HG02840 (cell line): ENCODE data around the gene ACTR3.

Experiments used
- ATAC-seq: cut with Tn5 transposase; IDR thresholded peaks from one replicate; pipeline ENCODE4 v1.9.1; 2021; ENCODE audit warnings: mild to moderate bottlenecking, moderate library complexity, moderate number of reproducible peaks; ENCODE audit not compliant: unreplicated experiment, low FRiP score

Gene ACTR3

DNA sequence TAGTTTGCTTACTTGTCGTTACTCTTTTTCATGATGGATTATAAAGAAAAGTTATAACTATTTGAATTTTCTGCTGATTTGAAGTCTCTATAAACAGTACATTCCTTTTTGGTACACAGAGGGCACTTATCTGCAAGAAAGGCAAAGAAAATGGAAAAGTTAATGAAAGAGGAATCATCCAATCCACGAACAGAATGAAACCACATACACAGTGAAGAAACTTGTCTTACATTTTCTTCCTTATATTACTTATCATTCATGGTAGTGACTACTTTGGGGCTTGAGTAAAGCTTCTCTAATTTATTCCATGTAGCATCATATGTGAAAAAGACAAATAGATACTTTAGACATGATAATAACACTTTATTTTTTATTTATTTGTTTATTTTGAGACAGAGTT is 14.8 kb upstream of the ACTR3 start:
- ATAC-seq, result no peak

DNA sequence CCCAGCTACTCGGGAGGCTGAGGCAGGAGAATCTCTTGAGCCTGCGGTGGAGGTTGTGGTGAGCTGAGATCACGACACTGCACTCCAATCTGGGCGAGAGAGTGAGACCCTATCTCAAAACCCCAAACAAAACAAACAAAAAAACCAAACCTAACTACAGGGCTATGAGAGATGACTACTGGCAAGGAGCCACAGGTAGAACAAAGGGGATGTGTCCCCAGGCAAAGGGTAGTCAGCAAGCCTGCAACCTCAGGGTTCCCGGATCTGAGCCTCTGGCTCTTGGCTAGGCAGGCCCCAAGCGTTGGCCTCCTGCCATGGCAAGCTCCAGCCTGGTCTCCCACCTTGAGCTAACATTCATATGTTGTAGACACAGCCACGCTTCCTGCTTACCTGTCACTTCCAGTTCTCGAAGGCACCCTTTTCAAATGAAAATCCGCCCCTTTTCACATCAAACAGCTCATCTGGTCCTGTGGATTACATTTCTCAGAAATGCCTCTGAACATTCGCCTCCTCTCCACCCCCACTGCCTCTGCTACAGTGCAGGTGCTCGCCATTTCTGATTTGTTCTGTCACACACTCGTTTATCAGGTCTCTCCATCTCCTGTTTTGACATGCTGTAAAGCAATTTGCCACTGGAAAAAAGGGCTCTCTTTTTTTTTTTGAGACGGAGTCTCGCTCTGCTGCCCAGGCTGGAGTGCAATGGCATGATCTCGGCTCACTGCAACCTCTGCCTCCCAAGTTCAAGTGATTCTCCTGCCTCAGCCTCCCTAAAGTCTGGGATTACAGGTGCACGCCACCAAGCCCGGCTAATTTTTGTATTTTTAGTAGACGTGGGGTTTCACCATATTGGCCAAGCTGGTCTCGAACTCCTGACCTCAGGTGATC is 13.1 kb upstream of the ACTR3 start:
- no peak for ATAC-seq

DNA sequence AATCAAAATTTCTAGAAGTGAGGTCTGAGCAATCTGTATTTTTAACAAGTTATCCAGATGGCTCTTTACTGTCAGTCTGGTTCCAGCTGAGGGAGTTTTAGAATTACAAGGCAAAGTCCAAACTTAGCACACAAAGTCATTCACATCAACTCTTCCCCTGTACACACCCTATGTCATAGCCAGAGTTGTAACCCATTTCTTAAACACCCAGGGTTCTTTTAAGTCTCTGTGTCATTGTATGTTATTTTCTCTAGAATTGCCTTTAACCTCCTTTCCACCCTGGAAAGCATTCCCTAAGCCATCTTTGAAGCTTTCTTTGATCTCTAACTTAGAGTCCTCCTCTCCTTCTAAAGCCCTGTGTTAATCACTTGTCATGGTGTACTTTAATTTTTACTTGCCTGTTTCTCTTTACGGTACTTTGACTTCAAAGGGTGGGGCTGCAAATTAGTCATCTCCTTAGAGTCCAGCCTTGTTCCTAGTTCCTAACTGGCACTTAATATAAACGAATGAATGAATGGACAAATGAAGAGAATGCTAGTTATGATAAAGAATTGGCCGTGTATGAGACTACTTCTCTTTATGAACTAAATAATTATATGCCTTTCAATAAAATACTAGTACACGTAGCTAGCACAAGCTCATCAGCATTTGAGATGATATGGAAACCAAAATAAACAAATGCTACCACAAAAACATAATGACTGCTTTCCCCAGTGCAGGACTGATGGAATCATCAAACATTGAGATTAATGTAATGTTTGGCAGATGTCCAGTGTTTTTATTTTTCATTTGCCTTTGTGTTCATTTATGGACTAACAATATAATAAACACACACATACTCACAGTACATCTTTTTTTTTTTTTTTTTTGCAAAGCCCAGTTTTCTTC is 11.9 kb upstream of the ACTR3 start:
- no peak for ATAC-seq

DNA sequence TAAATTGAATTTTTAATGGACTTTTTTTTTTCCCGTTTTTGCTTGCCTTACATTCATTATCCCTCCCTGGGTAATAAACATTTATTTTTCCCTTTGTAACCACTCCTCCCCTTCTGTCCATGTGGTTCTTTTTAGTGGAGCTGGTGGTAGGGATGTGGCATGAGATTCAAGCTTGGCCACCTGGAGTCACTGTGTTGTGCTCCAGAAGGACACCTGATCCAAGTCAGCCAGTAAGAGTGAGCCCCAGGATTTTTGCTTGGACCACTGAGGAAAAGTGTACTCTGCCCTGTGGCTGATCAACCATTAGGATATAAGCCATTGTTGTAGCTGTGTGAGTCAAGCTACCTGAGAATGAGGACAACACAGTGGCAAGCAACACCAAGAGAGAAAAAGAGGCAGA is 11.1 kb upstream of the ACTR3 start:
- no peak for ATAC-seq

DNA sequence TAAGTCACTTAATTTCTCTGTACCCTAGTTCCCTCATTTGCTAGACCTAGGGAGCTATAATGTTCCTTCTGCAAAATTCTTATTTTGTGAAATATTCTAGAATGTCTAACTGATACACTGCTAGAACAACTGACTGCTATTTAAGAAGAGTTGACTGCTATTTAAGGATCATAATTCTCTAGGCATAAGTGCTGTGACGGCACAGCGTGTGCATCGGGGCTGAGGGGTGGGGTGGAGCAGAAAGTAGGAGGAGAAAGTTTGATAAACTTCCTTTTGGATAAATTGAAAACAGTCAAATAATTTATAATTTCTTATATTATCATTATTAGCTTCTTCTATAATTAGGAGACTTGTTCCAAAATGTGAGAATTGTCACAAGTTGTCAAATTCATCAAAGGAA is 10.4 kb upstream of the ACTR3 start:
- no peak for ATAC-seq

DNA sequence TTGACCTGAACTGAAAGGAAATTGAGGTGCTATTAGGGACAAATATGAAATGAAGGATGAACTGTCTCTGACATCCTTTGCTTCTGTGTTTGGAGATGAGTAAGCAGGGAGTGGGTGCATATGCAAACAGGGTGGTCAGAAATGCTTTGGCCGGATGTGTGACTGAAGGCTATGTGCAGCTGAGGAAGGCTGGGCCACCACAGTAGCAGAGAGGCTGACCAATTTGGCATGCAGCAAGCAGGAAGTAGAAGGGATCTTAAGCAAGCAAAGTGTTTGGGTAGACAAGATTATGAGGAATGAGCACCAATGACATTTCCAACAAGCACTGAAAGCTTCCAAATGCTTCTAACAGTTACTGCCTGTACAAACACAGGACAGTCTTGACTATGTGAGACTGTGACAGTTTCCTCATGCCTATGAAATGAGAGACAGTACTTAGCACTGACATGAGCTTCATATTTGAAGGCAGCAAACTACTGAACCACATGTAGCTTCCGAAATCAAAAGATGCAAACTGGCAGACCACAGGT is 3.3 kb upstream of the ACTR3 start:
- ATAC-seq, result peak; percentile 61

DNA sequence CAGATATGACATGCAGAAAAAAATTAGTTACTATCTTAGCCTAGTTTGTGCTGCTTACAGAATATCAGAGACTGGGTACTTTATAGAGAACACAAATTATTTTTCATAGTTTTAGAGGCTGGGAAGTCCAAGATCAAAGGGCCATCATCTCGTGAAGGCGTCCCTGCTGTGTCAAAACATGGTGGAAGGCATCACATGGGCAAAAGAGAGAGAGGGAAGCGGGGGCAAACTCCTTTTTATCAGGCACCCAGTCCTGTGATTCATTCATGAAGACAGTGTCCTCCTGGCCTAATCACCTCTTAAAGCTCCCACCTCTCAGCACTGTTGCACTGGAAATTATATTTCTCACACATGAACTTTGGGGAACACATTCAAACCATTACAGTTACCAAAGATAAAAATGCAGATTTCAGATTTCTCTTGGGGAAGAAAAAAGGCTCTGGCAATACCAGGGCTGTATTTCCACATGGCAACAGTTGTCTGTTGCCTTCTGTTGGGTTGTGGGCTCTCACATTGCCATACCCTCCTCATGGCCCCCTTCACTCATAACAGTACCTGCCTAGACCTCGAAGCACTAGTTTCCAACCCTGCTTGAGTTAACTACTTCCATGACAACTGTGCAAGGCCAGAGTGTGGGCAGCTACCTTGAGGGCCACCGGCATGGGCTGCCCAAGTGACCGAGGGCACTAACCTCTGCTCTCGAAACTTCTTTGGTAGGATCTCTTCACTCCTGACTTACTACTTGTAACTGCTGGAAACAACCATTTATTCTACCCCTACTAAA is 2.7 kb upstream of the ACTR3 start:
- no peak for ATAC-seq

DNA sequence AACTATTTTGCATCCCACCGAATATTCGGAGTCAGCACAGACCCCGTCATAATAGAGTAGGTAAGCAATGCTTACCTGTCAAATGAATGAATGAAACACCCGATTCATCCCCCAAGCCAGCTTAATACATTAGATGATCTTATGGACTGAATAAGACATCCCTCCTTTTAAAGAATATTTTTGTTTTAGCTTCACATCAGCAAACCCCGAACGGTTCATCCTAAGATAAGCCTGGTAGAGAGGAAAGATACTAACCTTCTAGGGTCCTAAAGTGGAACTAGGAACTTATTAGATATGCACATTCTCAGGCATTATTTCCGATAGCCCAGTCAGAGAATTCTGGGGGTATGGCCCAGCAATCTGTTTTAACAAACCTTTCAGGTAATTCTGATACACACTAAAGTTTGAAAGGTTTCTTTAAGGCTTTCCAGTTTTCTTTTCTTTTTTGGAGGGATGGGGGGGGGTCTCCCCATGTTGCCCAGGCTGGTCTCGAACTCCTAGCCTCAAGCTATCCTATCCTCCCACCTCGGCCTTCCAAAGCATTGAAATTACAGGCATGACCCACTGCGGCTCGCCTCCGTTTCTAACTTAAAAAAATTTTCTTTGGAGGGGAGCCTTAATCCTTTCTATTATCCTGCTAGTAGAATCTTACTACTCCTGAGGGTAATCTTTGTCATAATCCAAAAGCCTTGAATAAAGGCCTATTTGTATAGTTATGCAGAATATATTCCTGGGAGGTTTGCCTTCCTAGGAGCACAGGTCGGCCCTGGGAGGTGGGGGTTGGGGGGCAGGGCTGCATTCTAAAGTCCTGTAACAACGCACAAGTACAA is 1.0 kb upstream of the ACTR3 start:
- ATAC-seq, result no peak

DNA sequence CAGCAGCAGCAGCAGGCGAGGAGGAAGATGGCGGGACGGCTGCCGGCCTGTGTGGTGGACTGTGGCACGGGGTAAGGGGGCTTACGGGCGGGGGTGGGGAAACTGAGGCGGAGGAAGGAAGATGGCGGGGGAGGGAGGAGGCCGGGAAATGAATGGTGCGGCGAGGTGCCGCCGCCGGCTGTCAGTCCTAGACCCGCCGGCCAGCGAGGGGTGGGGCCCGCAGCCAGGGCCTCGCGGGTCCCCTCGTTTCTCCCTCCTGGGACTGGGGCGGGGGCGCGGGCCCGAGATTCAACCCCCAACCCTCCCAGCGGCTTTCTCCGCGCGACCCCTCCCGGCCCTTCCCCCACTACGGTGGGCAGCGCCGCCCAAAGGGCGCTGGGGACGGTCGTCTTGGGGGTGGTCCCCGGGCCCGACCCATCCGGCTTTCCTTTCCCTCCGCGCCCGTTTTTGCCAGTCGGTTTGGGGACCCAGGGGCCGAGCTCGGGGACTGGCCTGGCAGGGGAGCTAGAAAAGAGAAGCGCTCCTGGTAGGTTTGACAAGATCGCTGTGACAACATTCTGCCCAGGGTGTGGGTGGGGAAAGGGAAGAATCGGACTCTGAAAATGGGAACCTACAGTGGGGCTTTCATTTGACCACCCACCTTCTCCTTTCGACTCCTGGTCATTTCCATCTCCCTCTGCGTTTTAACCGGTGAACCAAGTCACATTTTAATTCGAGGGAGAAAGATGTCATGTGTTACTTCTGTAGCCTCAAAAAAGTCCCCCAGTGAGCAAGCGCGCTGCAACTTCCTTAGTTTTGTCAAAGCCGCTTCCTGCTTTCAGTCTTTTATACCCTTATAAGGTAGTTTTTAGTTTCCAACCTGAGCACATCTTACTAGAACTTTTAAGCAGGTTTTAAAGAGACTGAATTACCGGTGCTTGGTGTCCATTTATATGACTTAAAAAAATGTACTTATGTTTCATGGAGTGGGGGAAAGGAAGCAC is 655 bp downstream of the ACTR3 start:
- ATAC-seq, result no peak

DNA sequence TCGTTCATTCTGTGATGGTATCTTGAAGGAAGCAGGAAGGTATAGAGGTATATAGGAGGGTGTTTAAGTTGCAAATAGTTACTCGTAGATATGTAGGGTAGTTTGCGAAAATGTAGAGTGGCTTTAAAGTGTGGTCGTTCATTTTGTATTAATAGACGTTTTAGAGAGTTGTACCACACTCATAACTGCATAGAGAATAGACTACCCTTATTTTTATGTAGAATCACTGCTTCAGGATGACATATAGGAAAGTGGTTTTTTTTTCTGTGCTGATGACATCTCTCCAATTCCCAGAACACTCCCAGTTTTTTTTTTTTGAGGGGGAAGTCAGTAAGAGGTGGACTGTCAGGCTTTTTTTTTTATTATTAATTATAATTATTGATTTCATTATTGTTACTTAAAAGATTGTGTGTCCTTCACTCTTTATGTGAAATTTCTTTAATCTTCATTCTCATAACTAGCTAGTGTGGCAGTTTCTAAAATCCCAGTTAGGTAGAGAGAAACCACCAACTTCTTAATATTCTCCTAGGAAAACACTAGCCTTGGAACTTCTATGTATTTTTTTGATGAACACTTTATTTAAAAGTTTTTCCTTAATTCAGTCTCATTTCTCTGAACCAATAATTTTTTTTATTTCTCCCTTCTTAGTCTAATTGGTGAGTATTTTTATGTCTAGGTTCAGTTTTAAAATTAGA is 1.5 kb downstream of the ACTR3 start:
- ATAC-seq, result no peak

DNA sequence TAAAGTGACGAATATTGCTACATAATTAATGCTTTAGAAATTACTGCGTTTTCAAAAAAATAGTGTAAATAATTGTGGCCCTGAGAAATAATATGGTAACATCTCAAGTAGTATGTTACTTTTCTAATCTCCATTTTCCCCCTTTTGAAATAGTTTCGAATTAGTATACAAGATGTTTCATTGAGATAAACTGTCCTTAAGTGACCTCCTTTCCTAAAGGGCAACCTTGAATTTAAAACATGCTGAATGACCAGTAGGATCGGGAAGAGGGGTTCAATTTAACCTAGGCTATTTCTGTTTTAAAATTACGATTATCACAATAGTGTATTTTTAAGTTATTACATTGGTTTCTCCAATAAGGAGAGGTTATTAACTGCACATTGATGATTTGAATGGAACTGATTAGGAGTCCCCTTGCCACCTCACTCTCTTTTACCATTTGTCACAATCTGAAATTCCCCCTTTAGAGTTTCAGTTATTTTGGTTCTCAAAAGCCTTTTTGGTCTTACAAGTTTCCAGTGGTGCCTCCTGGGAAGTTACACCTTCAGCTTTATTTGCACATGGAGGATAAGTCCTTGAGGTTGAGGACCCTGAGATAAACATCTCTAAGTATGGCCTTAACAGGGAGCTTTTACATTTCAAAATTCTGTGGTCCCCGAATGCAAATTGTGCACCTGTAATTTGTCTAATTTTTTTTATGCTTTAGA is 2.3 kb downstream of the ACTR3 start:
- ATAC-seq, result no peak

DNA sequence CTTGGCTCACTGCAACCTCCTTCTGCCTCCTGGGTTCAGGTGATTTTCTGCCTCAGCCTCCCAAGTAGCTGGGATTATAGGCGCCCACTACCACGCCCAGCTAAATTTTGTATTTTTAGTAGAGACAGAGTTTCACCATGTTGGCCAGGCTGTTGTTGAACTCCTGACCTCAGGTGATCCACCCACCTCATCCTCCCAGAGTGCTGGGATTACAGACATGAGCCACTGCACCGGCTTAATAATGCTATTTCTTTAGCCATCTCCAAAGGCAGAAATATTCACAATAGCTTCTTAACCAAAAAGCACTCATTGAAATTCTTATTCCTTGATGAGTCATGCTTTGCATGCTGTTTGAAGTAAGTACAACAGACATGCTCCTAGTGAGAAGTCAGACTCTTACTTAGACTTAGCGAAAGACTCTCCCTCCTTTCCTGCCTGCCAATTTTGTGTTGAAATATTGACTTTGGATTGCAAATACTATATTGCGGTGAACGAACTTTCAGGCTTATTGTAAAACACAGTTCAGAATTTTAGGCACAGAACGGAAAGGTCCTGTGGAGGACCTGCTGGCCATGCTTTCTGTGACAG is 4.4 kb downstream of the ACTR3 start:
- no peak for ATAC-seq

DNA sequence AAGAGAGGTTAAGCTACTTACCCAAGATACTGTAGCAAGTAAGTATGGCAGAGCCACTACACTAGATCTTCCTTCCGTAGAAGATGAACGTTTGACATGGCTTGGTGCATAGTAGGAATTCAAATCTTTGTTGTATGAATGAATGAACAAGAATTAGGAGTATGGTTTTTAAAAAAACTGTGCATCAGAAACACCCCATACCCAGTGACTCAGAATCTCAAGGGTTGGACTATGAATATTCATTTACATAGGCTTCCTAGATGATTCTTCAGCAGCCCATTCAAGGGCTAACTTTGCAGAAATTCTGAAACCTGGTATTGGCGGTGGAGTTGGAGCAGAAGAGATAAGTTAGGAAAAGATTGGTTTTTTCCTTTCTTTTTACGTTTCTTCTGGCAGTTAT is 5.4 kb downstream of the ACTR3 start:
- no peak for ATAC-seq

DNA sequence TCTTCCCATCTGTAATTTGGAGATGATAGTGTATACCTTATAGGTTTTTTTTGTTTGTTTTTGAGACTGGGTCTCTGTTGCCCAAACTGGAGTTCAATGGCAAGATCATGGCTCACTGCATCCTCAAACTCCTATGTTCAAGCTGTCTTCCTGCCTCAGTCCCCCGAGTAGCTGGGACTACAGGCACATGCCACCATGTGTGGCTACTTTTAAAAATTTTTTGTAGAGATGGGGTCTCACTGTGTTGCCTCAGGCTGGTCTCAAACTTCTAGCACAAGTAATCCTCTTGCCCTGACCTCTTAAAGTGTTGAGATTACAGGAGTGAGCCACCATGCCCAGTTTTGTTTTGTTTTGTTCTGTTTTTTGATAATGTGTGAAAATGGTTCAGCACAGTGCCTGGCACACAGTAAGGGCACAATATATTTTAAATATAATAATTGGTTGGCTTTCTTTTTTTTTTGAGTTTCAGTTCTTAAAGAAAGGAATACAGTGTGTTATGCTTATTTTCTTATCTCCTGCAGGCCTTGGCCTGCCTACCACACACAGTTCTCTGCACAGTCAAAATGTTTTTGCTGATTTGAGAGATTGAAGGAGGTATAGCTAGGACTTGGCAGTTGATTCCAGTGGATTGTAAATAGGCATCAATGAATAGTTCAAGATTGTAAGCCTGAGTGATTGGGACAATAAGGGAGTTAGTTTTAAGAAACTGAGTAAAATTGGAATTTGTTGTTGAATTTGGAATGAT is 6.1 kb downstream of the ACTR3 start:
- no peak for ATAC-seq

DNA sequence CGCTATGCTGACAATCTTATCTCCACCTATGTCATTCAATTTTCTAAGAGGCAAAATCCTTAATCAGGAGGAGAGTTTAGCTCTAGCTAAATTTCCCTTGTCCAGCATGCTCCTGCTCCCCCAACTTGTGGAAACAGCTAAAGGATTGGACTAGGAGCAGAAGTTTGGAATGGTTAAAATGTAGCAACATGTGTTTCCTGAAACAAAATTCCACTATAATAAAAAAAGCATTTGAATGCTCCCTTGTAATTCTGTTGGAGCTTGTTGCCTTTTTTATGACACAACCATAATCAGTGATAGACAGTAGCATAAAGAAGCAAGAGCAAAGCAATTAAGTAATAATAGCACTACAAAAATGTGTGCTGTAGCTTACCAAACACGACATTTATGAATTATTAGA is 6.9 kb downstream of the ACTR3 start:
- no peak for ATAC-seq

DNA sequence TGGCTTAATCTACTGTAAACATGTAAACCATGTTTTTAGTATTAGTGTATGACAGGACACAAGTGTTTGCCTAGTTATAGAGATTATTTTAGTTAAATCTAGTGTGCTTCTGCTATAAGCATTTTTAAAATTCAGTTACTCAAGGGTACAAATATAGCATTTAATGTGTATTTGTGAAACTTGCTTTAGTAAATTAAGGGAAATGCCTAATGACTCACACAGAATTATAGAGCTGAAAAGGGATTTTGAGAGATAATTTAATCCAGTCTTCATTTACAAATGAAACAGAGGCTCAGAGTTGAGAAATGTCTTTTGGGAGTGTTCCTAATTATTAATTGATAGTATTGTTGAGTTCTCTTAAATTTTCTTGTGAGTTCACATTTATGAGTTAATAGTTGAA is 8.2 kb downstream of the ACTR3 start:
- ATAC-seq, result no peak
